Right kidney (tissue), 1 donor: ENCODE results near the gene CLSTN1.

ENCODE experiments used
- DNase-seq: peaks from one replicate; pipeline ENCODE4 v3.0.0-alpha.2; 2016

The CLSTN1 gene

GRCh38 chr1:9680091-9680490 is 143.7 kb downstream of the CLSTN1 start:
- no peak for DNase-seq
